ENCODE results near the gene MACROH2A1. TPM values are rescaled to one million over a fixed set of nuclear protein-coding genes. Genes with fewer than 3 reads are reported as not detected.

Gene MACROH2A1
- polyA plus RNA-seq, 2 of the 4 experiments (the other 2 are of a cell fraction), result 158 to 172 TPM

DNA sequence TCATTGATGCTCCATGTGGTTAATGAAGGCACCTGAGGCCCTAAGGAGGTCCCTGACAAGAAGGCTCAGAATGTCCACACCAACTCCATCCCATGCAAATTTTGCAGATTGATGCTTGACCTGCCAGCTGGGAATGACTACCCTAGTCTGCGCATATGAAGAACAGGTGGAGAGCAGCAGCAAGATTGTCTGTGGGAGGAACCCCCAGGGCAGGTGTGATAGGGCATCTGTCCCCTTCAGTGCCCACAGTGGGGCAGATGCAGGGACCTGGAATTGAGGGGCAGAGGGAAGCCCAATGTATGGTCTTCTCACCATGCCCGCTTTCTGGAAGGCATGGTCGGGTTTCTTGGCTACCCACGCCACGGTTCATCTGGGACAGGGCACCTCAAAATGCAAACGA, 79.6 kb downstream of the MACROH2A1 start (continued):
- TF ChIP-seq, protein P1, sequence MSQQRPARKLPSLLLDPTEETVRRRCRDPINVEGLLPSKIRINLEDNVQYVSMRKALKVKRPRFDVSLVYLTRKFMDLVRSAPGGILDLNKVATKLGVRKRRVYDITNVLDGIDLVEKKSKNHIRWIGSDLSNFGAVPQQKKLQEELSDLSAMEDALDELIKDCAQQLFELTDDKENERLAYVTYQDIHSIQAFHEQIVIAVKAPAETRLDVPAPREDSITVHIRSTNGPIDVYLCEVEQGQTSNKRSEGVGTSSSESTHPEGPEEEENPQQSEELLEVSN (IDR thresholded peaks at IDR 0.05; ENCODE audit: borderline replicate concordance, low read depth), result no peak
- TF ChIP-seq CHD2 (IDR thresholded peaks at IDR 0.05; ENCODE audit: low read length, partially characterized antibody) (no peak), MYC (IDR thresholded peaks at IDR 0.05; ENCODE audit: borderline replicate concordance, low read length) (no peak), HDAC2 (IDR thresholded peaks at IDR 0.05) (no peak), JUN (IDR thresholded peaks at IDR 0.05) (no peak), ZNF302 (CRISPR knock-in tag; IDR thresholded peaks at IDR 0.05) (no peak)
- TF ChIP-seq, protein P2, sequence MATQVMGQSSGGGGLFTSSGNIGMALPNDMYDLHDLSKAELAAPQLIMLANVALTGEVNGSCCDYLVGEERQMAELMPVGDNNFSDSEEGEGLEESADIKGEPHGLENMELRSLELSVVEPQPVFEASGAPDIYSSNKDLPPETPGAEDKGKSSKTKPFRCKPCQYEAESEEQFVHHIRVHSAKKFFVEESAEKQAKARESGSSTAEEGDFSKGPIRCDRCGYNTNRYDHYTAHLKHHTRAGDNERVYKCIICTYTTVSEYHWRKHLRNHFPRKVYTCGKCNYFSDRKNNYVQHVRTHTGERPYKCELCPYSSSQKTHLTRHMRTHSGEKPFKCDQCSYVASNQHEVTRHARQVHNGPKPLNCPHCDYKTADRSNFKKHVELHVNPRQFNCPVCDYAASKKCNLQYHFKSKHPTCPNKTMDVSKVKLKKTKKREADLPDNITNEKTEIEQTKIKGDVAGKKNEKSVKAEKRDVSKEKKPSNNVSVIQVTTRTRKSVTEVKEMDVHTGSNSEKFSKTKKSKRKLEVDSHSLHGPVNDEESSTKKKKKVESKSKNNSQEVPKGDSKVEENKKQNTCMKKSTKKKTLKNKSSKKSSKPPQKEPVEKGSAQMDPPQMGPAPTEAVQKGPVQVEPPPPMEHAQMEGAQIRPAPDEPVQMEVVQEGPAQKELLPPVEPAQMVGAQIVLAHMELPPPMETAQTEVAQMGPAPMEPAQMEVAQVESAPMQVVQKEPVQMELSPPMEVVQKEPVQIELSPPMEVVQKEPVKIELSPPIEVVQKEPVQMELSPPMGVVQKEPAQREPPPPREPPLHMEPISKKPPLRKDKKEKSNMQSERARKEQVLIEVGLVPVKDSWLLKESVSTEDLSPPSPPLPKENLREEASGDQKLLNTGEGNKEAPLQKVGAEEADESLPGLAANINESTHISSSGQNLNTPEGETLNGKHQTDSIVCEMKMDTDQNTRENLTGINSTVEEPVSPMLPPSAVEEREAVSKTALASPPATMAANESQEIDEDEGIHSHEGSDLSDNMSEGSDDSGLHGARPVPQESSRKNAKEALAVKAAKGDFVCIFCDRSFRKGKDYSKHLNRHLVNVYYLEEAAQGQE (IDR thresholded peaks at IDR 0.05), result no peak
- TF ChIP-seq, protein P3, sequence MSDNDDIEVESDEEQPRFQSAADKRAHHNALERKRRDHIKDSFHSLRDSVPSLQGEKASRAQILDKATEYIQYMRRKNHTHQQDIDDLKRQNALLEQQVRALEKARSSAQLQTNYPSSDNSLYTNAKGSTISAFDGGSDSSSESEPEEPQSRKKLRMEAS (IDR thresholded peaks at IDR 0.05), result no peak

DNA sequence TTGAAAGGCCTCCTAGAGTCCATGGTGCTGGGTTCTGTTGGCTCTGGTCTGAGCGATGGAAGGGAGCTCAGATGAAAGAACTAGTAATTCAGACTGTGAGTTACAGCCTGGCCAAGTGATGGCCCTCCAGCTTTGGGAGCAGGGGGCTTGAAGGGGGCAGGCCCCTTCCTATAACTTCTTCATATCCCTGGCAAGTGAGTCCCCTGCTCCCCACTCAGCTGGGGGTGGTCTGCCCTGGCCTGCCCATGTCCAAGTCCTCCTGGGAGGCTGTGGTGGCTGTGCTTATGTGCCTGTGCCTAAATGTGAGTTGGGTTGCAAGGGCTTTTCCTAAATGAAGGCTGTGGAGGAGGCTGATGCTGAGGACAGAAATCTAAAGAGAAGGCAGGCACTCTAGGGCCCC, 80.1 kb downstream of the MACROH2A1 start:
- no peak for DNase-seq (ENCODE audit: low read depth in 1 of 2, low spot score in 1 of 2)
- H3K9me3 ChIP-seq, result no peaks in the 10 kb centered on the region
- H3K27ac ChIP-seq, result no peak overlapping the region; a peak in 1 of 6 replicates
- TF ChIP-seq SMC3 (IDR thresholded peaks at IDR 0.05) (no peak), MAZ (IDR thresholded peaks at IDR 0.05; ENCODE audit: borderline replicate concordance, low read depth, low read length) (no peak)
- no peak for FAIRE-seq
- no peaks in the 10 kb centered on the region for H3K4me1 ChIP-seq
- CTCF ChIA-PET, result interaction anchor here (0.9 to 1.1 kb wide), 4 partner anchors 14 to 414 kb away, joined by 3 to 5 read pairs (median 4); partner anchors contain the start of gene PCBD2
- H3K4me3 ChIP-seq, result no peak overlapping the region
- H3K4me2 ChIP-seq, result no peak overlapping the region
- no peak for ATAC-seq
- POLR2A ChIA-PET, result no interaction called here
- 100% methylated on average over 1 of the region's 1 CpG for WGBS (ENCODE audit: missing lambda C conversion rate)

DNA sequence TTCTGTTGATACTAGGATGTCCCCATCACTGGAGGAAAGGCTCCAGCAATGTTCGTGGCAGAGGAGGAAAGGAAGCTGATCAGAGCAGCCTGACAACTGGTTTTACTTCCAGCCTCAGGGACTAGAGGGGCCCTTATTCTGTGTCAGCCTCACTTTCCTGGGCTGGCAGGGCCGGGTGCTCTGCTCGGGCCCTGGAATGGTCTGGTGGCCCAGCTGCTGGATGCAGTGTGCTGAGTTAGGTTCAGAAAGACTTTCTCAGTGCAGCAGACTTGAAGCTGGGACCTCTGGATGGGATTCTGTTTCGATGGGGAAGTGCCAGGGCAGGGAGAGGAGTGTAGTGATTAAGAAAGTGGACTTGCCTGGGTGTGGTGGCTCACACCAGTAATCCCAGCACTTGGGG, 81.0 kb downstream of the MACROH2A1 start:
- H3K4me2 ChIP-seq, result no peak overlapping the region
- no peaks in the 10 kb centered on the region for H3K4me1 ChIP-seq
- no peaks in the 10 kb centered on the region for H3K9me3 ChIP-seq
- H3K4me3 ChIP-seq, result no peak overlapping the region
- no peak for FAIRE-seq
- no peak overlapping the region for H3K27ac ChIP-seq
- no peak for ATAC-seq
- no peak for DNase-seq (ENCODE audit: low read depth in 1 of 2, low spot score in 1 of 2)
- CTCF ChIA-PET, result interaction anchor here (0.6 to 1.1 kb wide), 4 partner anchors 15 to 413 kb away, joined by 3 to 5 read pairs (median 4); partner anchors contain the start of gene PCBD2
- WGBS (ENCODE audit: missing lambda C conversion rate), result 68% methylated on average over 2 of the region's 4 CpGs
- TF ChIP-seq JUNB (IDR thresholded peaks at IDR 0.05) (no peak), SREBF2 (IDR thresholded peaks at IDR 0.05) (no peak)
- TF ChIP-seq, protein P1 (IDR thresholded peaks at IDR 0.05; ENCODE audit: borderline replicate concordance, low read depth), result no peak
- TF ChIP-seq, protein P4, sequence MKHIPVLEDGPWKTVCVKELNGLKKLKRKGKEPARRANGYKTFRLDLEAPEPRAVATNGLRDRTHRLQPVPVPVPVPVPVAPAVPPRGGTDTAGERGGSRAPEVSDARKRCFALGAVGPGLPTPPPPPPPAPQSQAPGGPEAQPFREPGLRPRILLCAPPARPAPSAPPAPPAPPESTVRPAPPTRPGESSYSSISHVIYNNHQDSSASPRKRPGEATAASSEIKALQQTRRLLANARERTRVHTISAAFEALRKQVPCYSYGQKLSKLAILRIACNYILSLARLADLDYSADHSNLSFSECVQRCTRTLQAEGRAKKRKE (CRISPR knock-in tag; IDR thresholded peaks at IDR 0.05; ENCODE audit: low read depth), result no peak
- TF ChIP-seq, protein P3 (IDR thresholded peaks at IDR 0.05), result no peak
- POLR2A ChIA-PET, result no interaction called here

DNA sequence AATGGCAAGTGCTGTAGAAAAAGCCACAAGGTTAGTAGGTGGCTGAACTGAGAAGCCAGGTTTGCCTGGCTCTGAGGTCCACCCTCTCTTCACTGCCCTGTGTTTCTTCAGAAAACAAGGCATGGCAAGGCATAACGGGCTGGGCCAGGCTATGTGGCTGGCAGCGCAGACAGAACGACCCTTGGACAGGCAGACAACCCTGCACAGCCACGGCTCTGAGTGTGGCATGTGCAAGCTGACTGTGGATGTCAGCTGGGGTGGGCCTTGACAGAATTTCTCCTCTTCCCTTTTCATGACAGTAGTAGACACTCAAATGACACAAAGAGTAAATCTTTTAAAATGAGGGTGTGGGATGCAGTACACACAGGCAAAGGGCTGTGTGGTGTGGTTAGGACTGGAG, 81.7 kb downstream of the MACROH2A1 start:
- 83% methylated on average over 4 of the region's 4 CpGs for WGBS (ENCODE audit: missing lambda C conversion rate)
- Histone ChIP-seq H3K4me3 (no peak overlapping the region), H3K4me1 (no peaks in the 10 kb centered on the region), H3K9me3 (no peaks in the 10 kb centered on the region), H3K4me2 (no peak overlapping the region), H3K27ac (no peak overlapping the region)
- ATAC-seq (no peak), DNase-seq (ENCODE audit: low read depth in 1 of 2, low spot score in 1 of 2) (no peak), FAIRE-seq (no peak)
- CTCF ChIA-PET, result interaction anchor here (0.6 kb wide), 1 partner anchor 27 kb away, joined by 3 read pairs; no protein-coding TSS in a partner anchor
- TF ChIP-seq CBX2 (IDR thresholded peaks at IDR 0.05; ENCODE audit: borderline replicate concordance, low read depth), result no peak
- no peak for TF ChIP-seq HDAC2 (IDR thresholded peaks at IDR 0.05)
- TF ChIP-seq EHMT2 (IDR thresholded peaks at IDR 0.05; ENCODE audit: low read depth), result no peak
- no peak for TF ChIP-seq RNF2 (IDR thresholded peaks at IDR 0.05; ENCODE audit: borderline replicate concordance, low read depth)
- TF ChIP-seq JUNB (IDR thresholded peaks at IDR 0.05), result no peak
- TF ChIP-seq CHD4 (IDR thresholded peaks at IDR 0.05; ENCODE audit: borderline replicate concordance), result no peak
- no peak for TF ChIP-seq NPAS2 (CRISPR knock-in tag; IDR thresholded peaks at IDR 0.05; ENCODE audit: borderline replicate concordance)
- TF ChIP-seq SREBF2 (IDR thresholded peaks at IDR 0.05), result no peak
- no peak for TF ChIP-seq HOXB13 (CRISPR knock-in tag; IDR thresholded peaks at IDR 0.05; ENCODE audit: low read depth)
- TF ChIP-seq TFCP2L1 (CRISPR knock-in tag; IDR thresholded peaks at IDR 0.05), result no peak
- no peak for TF ChIP-seq HOXA7 (CRISPR knock-in tag; IDR thresholded peaks at IDR 0.05)
- TF ChIP-seq, protein P5, sequence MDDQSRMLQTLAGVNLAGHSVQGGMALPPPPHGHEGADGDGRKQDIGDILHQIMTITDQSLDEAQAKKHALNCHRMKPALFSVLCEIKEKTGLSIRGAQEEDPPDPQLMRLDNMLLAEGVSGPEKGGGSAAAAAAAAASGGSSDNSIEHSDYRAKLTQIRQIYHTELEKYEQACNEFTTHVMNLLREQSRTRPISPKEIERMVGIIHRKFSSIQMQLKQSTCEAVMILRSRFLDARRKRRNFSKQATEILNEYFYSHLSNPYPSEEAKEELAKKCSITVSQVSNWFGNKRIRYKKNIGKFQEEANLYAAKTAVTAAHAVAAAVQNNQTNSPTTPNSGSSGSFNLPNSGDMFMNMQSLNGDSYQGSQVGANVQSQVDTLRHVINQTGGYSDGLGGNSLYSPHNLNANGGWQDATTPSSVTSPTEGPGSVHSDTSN (IDR thresholded peaks at IDR 0.05), result no peak
- TF ChIP-seq SMC3 (IDR thresholded peaks at IDR 0.05), result no peak
- POLR2A ChIA-PET, result no interaction called here
